PC-3 (cell line): ENCODE results near the gene COLEC12. TPM values are rescaled to one million over a fixed set of nuclear protein-coding genes. Genes with fewer than 3 reads are reported as not detected.
"Not testable (repeated sequence)": the region's sequence is repeated elsewhere in the genome, so short reads cannot be mapped to it uniquely, and the experiment has no call there.

Experiments
- ATAC-seq: fragments of 200-7000 bp; cut with Tn5 transposase; 2 replicates; pipeline ENCODE4 v1.9.1; 2020; ENCODE audit warnings: mild to moderate bottlenecking, moderate library complexity
- BruUV-seq: library from RNA; stranded (reverse); fragments of 400-500 nt; replicated peaks from 2 replicates; lab custom pipeline; 2021; lab: Mats Ljungman, UMichigan
- CTCF ChIA-PET: fragments of 300-600 bp; sonication (Branson Sonifier 250); formaldehyde crosslinking; loops from one replicate; lab custom pipeline; 2022; ENCODE audit warnings: antibody characterized with exemption; lab: Charles Lee
- POLR2A ChIA-PET: fragments of 300-600 bp; sonication (Branson Sonifier 250); formaldehyde crosslinking; loops from one replicate; lab custom pipeline; 2022; ENCODE audit warnings: antibody characterized with exemption; ENCODE audit not compliant: unreplicated experiment; lab: Charles Lee
- DNase-seq: peaks from one replicate; pipeline ENCODE4 v3.0.0-alpha.2; 2015
- H2AFZ ChIP-seq: fragments of 300-600 bp; sonication (generic); 2 replicates; pipeline ENCODE4 v1.6.0; 2016; ENCODE audit warnings: antibody characterized with exemption, low read length
- H3F3A ChIP-seq: fragments of 300-600 bp; sonication (generic); one replicate; pipeline ENCODE4 v1.6.0; 2017; ENCODE audit warnings: antibody characterized with exemption, low read length, control low read depth, mild to moderate bottlenecking; ENCODE audit not compliant: unreplicated experiment
- H3K27ac ChIP-seq: fragments of 300-600 bp; sonication (generic); 2 replicates; pipeline ENCODE4 v1.5.1; 2016; ENCODE audit warnings: mild to moderate bottlenecking, low read length
- H3K27me3 ChIP-seq: fragments of 300-600 bp; sonication (generic); 2 replicates; pipeline ENCODE4 v1.6.1; 2016; ENCODE audit warnings: low read length, mixed read lengths
- H3K36me3 ChIP-seq: fragments of 300-600 bp; sonication (generic); 2 replicates; pipeline ENCODE4 v1.6.1; 2016; ENCODE audit warnings: low read depth, mixed run types, low read length, mixed read lengths
- H3K4me1 ChIP-seq: fragments of 300-600 bp; sonication (generic); 2 replicates; pipeline ENCODE4 v1.5.1; 2016; ENCODE audit warnings: low read length; ENCODE audit not compliant: insufficient read depth
- H3K4me2 ChIP-seq: fragments of 300-600 bp; sonication (generic); 2 replicates; pipeline ENCODE4 v1.6.0; 2016; ENCODE audit warnings: low read length
- H3K4me3 ChIP-seq: fragments of 300-600 bp; sonication (generic); 2 replicates; pipeline ENCODE4 v1.5.1; 2016; ENCODE audit warnings: mild to moderate bottlenecking, low read length, mixed read lengths
- H3K79me2 ChIP-seq: fragments of 300-600 bp; sonication (generic); 2 replicates; pipeline ENCODE4 v1.6.1; 2017; ENCODE audit warnings: low read length, mixed read lengths
- H3K9ac ChIP-seq: fragments of 300-600 bp; sonication (generic); 2 replicates; pipeline ENCODE4 v1.6.0; 2016; ENCODE audit warnings: mild to moderate bottlenecking, low read length
- H3K9me2 ChIP-seq: fragments of 300-600 bp; sonication (generic); replicated peaks from 2 replicates; pipeline ENCODE4 v1.6.1; 2016; ENCODE audit warnings: mixed run types, low read length, mixed read lengths
- H3K9me3 ChIP-seq: fragments of 300-600 bp; sonication (generic); 2 replicates; pipeline ENCODE4 v1.6.1; 2016; ENCODE audit warnings: low read length, mixed read lengths
- H4K20me1 ChIP-seq: fragments of 300-600 bp; sonication (generic); 2 replicates; pipeline ENCODE4 v1.6.1; 2016; ENCODE audit warnings: low read length, mixed read lengths
- CTCF ChIP-seq: fragments of 300-600 bp; sonication (generic); conservative IDR thresholded peaks from 2 replicates; pipeline ENCODE4 v1.5.1; 2017; ENCODE audit warnings: antibody characterized with exemption, low read depth, mild to moderate bottlenecking, low read length
- EZH2 ChIP-seq: fragments of 300-600 bp; sonication (generic); IDR thresholded peaks from one replicate; pipeline ENCODE4 v1.6.1; 2017; ENCODE audit warnings: antibody characterized with exemption, mild to moderate bottlenecking, low read length; ENCODE audit not compliant: unreplicated experiment
- EZH2phosphoT487 ChIP-seq: fragments of 300-600 bp; sonication (generic); IDR thresholded peaks from 2 replicates; pipeline ENCODE4 v1.6.1; 2018; ENCODE audit warnings: mild to moderate bottlenecking, antibody characterized with exemption, low read length, borderline replicate concordance
- intact Hi-C: fragments of 100-400 bp; cut with micrococcal nuclease; formaldehyde crosslinking; loops from 2 replicates; pipeline ENCODE4 v1.9.0; 2023
- total RNA-seq: library from RNA; depleted of rRNA; stranded (reverse); fragments of >200 nt; gene quantifications from 2 replicates; pipeline ENCODE4 v1.2.3, GENCODE V29; 2014

COLEC12 gene
- total RNA-seq, 1 experiment from 2014 or later = 0.04 TPM

GRCh38 chr18:407626-408224 lies 92.8 kb downstream of the COLEC12 start:
- Histone ChIP-seq H3K9me3 (no peaks in the 10 kb centered on the region), H3K36me3 (no peaks in the 10 kb centered on the region), H3K27ac (no peak overlapping the region), H3F3A (no peaks in the 10 kb centered on the region), H3K9me2 (no peaks in the 10 kb centered on the region), H3K27me3 (peaks cover 7% of the 10 kb centered on the region), H3K4me3 (no peak overlapping the region), H3K4me2 (no peak overlapping the region), H3K79me2 (no peaks in the 10 kb centered on the region), H3K9ac (no peak overlapping the region), H3K4me1 (no peaks in the 10 kb centered on the region), H4K20me1 (no peaks in the 10 kb centered on the region), H2AFZ (no peak overlapping the region)
- no TSS peak for BruUV-seq
- DNase-seq (peak; percentile 38), ATAC-seq (no peak)
- POLR2A ChIA-PET = no interaction called here
- intact Hi-C loops = no loop called here
- TF ChIP-seq CTCF = no peak
- no peak for TF ChIP-seq EZH2
- no peak for TF ChIP-seq EZH2phosphoT487
- CTCF ChIA-PET = no interaction called here

- H3K4me2 ChIP-seq = no peak overlapping the region
- H2AFZ ChIP-seq = no peak overlapping the region
- H3K9me3 ChIP-seq = no peaks in the 10 kb centered on the region
- H3K4me3 ChIP-seq = no peak overlapping the region
- TF ChIP-seq CTCF (no peak), EZH2 (no peak), EZH2phosphoT487 (no peak)
- no peak overlapping the region for H3K9ac ChIP-seq
- ChIA-PET CTCF (no interaction called here), POLR2A (no interaction called here)
- H3F3A ChIP-seq = no peaks in the 10 kb centered on the region
- H3K27me3 ChIP-seq = peaks cover 7% of the 10 kb centered on the region
- no peak overlapping the region for H3K27ac ChIP-seq
- DNase-seq = no peak
- H3K36me3 ChIP-seq = no peaks in the 10 kb centered on the region
- ATAC-seq = no peak
- no TSS peak for BruUV-seq
- no peaks in the 10 kb centered on the region for H3K4me1 ChIP-seq
- intact Hi-C loops = no loop called here
- H3K79me2 ChIP-seq = no peaks in the 10 kb centered on the region
- H4K20me1 ChIP-seq = no peaks in the 10 kb centered on the region
- no peaks in the 10 kb centered on the region for H3K9me2 ChIP-seq
Observed at GRCh38 chr18:407191-407590, 93.3 kb downstream of the COLEC12 start.

DNA sequence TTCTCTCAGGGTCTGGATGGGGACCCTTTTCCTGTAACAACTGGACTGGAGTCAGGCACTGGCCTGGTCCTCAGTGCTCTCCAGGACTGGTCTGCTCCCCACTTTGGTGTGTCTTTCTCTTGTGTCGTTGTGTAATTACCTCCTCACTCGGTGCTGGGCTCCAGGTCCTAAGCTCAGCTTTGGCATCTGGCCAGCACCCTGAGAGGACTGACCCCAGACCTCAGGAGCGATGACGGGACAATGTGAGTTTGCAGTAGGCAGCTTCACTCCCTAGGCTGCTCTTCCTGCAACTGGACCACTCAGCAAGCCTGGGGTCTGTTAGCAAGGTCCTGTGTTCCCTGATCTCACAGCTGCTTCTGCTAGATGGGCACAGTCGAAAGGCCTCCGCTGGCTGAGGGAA lies 93.8 kb downstream of the COLEC12 start:
- no peaks in the 10 kb centered on the region for H4K20me1 ChIP-seq
- intact Hi-C loops = no loop called here
- H3K27me3 ChIP-seq = peaks cover 9% of the 10 kb centered on the region
- H2AFZ ChIP-seq = no peak overlapping the region
- no peaks in the 10 kb centered on the region for H3F3A ChIP-seq
- no peak overlapping the region for H3K9ac ChIP-seq
- POLR2A ChIA-PET = no interaction called here
- CTCF ChIA-PET = no interaction called here
- TF ChIP-seq CTCF (no peak), EZH2phosphoT487 (no peak), EZH2 (no peak)
- DNase-seq (no peak), ATAC-seq (no peak)
- no TSS peak for BruUV-seq
- H3K9me2 ChIP-seq = no peaks in the 10 kb centered on the region
- no peaks in the 10 kb centered on the region for H3K36me3 ChIP-seq
- H3K27ac ChIP-seq = no peak overlapping the region
- H3K4me2 ChIP-seq = no peak overlapping the region
- H3K79me2 ChIP-seq = no peaks in the 10 kb centered on the region
- no peaks in the 10 kb centered on the region for H3K4me1 ChIP-seq
- no peaks in the 10 kb centered on the region for H3K9me3 ChIP-seq
- H3K4me3 ChIP-seq = no peak overlapping the region

DNA sequence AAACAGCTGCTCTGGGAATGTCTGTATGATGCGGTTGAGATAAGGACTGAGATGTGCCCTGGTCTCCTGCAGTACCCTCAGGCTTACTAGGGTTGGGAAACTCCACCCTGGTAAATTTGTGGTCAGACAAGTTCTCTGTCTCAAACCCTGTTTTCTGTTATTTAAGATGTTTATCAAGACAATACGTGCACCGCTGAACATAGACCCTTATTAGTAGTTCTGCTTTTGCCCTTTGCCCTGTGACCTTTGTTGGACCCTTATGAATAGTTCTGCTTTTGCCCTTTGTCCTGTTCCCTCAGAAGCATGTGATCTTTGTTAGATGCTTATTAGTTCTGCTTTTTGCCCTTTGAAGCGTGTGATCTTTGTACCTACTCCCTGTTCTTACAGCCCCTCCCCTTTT lies 95.5 kb downstream of the COLEC12 start:
- H3F3A ChIP-seq, H3K9me2 ChIP-seq, H2AFZ ChIP-seq, BruUV-seq, H3K9ac ChIP-seq, CTCF ChIA-PET, H3K27ac ChIP-seq, H3K36me3 ChIP-seq, H3K4me2 ChIP-seq, H3K4me3 ChIP-seq, H4K20me1 ChIP-seq, ATAC-seq, H3K79me2 ChIP-seq, POLR2A ChIA-PET, intact Hi-C loops, DNase-seq, H3K4me1 ChIP-seq, H3K9me3 ChIP-seq: not testable (repeated sequence)
- peaks cover 19% of the 10 kb centered on the region for H3K27me3 ChIP-seq
